ENCODE results near the gene TNPO2.

Gene TNPO2

DNA sequence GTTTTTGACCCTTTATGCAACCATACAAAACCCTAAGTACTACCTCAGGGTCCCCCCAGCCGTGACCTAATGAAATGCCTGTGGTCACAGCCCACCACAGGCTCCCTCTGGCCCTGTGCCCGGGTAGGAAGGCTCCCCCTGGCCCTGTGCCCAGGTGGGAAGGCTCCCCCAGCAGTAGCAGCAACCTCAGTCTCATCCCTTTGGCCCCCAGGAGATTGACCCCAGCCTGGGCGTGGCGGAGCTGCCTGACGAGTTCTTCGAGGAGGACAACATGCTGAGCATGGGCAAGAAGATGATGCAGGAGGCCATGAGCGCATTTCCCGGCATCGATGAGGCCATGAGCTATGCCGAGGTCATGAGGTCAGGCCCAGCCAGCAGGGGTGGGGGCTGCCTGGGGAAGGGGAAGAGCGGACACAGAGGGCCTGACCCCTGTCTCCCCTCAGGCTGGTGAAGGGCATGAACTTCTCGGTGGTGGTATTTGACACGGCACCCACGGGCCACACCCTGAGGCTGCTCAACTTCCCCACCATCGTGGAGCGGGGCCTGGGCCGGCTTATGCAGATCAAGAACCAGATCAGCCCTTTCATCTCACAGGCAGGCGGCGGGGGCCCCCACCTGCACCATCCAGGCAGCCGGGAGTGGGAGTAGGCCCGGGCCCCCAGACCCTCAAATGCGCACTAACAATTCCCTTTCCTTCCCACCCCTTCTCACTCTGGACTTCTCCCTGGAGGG, 21.6 kb upstream of the TNPO2 start:
- no peak overlapping the region for H3K4me3 ChIP-seq (replicated peaks in 1 of 2; ENCODE audit: low read depth in 2 of 2, low read length in 2 of 2)
- peak in 1 of 2 donors; percentile 15 for DNase-seq (ENCODE audit: low read depth in 2 of 2)
- TF ChIP-seq, protein P1, sequence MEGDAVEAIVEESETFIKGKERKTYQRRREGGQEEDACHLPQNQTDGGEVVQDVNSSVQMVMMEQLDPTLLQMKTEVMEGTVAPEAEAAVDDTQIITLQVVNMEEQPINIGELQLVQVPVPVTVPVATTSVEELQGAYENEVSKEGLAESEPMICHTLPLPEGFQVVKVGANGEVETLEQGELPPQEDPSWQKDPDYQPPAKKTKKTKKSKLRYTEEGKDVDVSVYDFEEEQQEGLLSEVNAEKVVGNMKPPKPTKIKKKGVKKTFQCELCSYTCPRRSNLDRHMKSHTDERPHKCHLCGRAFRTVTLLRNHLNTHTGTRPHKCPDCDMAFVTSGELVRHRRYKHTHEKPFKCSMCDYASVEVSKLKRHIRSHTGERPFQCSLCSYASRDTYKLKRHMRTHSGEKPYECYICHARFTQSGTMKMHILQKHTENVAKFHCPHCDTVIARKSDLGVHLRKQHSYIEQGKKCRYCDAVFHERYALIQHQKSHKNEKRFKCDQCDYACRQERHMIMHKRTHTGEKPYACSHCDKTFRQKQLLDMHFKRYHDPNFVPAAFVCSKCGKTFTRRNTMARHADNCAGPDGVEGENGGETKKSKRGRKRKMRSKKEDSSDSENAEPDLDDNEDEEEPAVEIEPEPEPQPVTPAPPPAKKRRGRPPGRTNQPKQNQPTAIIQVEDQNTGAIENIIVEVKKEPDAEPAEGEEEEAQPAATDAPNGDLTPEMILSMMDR (IDR thresholded peaks at IDR 0.05; ENCODE audit: low read depth, low read length): no peak

DNA sequence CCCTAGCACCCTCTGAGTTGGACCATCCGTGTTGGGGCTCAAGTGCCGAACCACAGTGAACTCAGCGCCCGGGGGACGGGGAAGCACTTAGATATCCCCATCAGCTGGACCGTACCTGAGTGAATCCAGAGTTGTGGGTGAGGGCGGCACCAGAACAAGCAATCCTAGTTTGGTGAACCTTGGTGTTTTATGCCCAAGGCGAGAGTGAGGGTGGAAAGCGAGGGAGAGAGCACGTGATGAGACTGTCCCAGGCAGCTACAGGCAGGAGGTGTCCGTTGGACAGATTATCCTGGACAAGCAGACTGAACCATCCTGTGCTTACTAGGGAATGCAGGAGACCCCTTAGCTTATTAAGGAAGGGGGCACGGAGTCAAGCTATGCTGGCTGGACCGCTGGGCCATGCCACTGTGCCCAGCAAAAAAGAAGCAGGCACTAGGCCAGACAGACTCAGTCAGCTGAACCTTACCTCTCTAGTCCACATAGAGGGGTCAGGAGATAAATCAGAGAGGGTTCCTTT, 14.2 kb upstream of the TNPO2 start:
- H3K4me3 ChIP-seq (replicated peaks in 1 of 2; ENCODE audit: low read depth in 2 of 2, low read length in 2 of 2): peak overlapping the region; percentile 96 to 98
- no peak for DNase-seq (ENCODE audit: low read depth in 2 of 2)
- TF ChIP-seq, protein P1 (IDR thresholded peaks at IDR 0.05; ENCODE audit: low read depth, low read length): no peak

DNA sequence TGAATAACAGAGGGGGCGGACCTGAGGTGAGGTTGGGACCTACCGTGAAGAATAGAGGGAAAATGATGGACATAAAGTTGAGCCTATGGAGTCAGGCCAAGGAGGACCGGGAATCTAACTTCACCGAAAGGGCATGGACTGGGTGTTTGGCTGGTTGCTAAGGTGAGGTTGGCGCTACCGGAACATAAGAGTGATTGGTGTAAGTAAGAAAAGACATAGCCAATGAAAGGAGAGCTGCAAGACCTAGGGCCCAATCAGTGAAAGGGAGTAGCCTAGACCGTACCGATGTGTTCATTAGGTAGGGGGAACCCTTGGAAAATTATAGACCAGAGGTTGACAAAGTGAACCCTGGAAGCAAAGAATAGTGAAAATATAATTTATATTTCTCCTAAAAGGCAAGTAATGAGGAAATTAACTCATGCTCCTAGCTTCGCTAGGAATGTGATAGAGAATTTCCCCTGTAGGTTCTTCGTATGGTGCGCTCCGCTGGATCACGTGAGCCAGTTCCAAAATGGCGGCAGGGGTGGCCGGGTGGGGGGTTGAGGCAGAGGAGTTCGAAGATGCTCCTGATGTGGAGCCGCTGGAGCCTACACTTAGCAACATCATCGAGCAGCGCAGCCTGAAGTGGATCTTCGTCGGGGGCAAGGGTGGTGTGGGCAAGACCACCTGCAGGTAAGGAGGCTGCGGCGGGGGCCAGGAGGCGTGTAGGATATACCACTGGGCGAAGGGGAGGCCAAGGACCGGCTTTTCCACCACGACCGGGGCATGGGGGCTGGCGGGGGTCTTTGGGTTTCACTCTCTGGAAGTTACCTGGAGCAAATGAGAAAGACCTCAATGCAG, 13.5 kb upstream of the TNPO2 start, which contains the start of gene GET3:
TSS of gene GET3 (plus strand) at position 503 of the 840 bp plus-strand sequence. CDS start at position 512, 9 bp downstream.
- peak; percentile 100 for DNase-seq (ENCODE audit: low read depth in 2 of 2)
- TF ChIP-seq, protein P1 (IDR thresholded peaks at IDR 0.05; ENCODE audit: low read depth, low read length): no peak
- peak within 1 kb of the TSS; percentile 96 to 98 for H3K4me3 ChIP-seq (replicated peaks in 1 of 2; ENCODE audit: low read depth in 2 of 2, low read length in 2 of 2)

DNA sequence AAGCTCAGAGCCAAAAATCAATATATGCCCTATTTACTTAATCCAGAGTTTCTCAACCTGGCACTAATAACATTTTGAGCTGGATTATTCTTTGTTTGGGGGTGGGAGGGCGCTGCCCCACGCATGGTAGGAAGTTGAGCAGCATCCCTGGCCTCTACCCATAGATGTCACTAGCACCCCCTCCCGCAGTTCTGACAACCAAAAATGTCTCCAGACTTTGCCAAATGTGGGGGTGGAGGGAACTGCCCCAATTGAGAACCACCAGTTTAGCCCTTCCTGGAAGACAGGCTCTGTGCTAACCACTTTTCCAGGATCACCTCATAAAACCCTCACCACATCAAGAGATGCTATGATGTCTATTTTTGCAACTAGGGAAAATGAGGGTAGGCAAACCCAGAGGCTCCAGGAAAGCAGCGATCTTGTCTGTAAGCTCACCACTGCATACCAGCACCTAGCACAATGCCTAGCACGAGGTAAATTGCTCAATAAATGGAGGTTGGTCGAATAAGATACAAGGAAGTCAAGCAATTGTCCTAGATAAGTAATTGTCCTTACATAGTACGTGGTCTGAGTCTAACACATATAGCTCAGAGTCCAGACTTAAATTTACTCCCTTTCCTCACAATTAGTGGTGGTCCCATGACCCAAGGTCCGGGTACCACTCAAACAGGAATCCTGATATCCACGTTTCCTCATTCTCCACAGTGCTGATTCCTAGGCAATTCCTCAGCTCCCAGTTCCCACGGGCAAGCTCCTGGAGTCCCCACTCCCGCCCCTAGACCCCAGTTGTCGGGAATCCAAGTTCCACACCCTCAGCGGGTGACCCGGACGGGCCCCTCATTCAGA, 9.9 kb upstream of the TNPO2 start:
- DNase-seq (ENCODE audit: low read depth in 2 of 2): peak; percentile 59 to 63
- TF ChIP-seq, protein P1 (IDR thresholded peaks at IDR 0.05; ENCODE audit: low read depth, low read length): peak; percentile 54
- peak overlapping the region; percentile 91 to 93 for H3K4me3 ChIP-seq (replicated peaks in 1 of 2; ENCODE audit: low read depth in 2 of 2, low read length in 2 of 2)

DNA sequence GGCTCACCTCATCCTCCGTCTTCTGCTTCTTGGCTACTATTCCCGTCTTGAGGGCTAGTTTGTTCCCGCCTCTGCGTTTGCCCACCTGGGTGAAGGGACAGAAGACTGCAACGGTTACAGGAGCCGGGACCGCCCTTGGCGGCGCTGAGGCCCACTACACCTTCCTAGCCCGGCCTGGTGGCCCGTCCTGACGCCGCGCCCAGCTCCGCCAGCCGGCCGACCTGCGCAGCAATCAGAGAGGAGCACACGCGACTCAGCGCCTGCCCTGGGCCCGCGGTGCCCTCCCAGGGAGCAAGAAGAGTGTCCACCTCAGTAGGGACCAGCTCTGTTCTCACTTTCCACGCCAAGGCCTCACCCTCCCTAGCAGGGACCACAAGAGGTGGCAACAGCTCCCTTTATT, 7.6 kb upstream of the TNPO2 start:
- DNase-seq (ENCODE audit: low read depth in 2 of 2): no peak
- TF ChIP-seq, protein P1 (IDR thresholded peaks at IDR 0.05; ENCODE audit: low read depth, low read length): no peak
- H3K4me3 ChIP-seq (replicated peaks in 1 of 2; ENCODE audit: low read depth in 2 of 2, low read length in 2 of 2): no peak overlapping the region

DNA sequence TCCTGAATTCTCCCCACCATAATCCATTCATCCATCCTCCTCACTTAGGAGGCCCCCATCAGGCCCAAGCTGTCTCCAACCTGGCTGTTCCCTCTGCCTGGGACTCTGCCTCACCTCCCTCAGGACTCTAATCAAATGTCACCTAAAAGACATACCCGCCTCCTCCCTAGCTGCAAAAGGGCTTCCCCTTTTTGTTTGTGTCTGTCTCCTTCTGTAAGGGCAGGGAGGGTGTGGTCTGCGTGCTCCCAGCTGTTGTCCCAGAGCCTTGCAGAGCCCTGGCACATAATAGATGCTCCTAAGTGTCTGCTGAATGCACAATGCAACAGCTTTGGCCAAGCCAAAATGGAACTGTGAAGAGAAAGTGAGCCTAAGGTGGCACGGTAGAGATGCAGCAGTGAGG, 6.3 kb upstream of the TNPO2 start:
- H3K4me3 ChIP-seq (replicated peaks in 1 of 2; ENCODE audit: low read depth in 2 of 2, low read length in 2 of 2): no peak overlapping the region
- DNase-seq (ENCODE audit: low read depth in 2 of 2): no peak
- TF ChIP-seq, protein P1 (IDR thresholded peaks at IDR 0.05; ENCODE audit: low read depth, low read length): no peak

Data from cardiac fibroblast (primary cell).